HG03045 (cell line): Measurements from ENCODE around the gene NCAPD2.

Experiments used
- ATAC-seq: cut with Tn5 transposase; IDR thresholded peaks from one replicate; pipeline ENCODE4 v1.9.1; 2021; ENCODE audit warnings: mild to moderate bottlenecking, moderate library complexity; ENCODE audit not compliant: unreplicated experiment

The NCAPD2 gene, protein sequence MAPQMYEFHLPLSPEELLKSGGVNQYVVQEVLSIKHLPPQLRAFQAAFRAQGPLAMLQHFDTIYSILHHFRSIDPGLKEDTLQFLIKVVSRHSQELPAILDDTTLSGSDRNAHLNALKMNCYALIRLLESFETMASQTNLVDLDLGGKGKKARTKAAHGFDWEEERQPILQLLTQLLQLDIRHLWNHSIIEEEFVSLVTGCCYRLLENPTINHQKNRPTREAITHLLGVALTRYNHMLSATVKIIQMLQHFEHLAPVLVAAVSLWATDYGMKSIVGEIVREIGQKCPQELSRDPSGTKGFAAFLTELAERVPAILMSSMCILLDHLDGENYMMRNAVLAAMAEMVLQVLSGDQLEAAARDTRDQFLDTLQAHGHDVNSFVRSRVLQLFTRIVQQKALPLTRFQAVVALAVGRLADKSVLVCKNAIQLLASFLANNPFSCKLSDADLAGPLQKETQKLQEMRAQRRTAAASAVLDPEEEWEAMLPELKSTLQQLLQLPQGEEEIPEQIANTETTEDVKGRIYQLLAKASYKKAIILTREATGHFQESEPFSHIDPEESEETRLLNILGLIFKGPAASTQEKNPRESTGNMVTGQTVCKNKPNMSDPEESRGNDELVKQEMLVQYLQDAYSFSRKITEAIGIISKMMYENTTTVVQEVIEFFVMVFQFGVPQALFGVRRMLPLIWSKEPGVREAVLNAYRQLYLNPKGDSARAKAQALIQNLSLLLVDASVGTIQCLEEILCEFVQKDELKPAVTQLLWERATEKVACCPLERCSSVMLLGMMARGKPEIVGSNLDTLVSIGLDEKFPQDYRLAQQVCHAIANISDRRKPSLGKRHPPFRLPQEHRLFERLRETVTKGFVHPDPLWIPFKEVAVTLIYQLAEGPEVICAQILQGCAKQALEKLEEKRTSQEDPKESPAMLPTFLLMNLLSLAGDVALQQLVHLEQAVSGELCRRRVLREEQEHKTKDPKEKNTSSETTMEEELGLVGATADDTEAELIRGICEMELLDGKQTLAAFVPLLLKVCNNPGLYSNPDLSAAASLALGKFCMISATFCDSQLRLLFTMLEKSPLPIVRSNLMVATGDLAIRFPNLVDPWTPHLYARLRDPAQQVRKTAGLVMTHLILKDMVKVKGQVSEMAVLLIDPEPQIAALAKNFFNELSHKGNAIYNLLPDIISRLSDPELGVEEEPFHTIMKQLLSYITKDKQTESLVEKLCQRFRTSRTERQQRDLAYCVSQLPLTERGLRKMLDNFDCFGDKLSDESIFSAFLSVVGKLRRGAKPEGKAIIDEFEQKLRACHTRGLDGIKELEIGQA (N-terminal part only)

GRCh38 chr12:6493497-6494257 is at the start of gene NCAPD2:
NCAPD2 (plus strand) TSS chr12:6494102; CDS start chr12:6495099, 997 bp downstream.
- ATAC-seq, result peak; percentile 89

- ATAC-seq, result no peak
Measured at GRCh38 chr12:6444704-6445688, 48.9 kb upstream of the NCAPD2 start, which contains the start of gene CD27. CD27 (plus strand) TSS chr12:6444955; CDS start chr12:6445096, 141 bp downstream.

GRCh38 chr12:6450091-6450868 is 43.6 kb upstream of the NCAPD2 start:
- no peak for ATAC-seq

DNA sequence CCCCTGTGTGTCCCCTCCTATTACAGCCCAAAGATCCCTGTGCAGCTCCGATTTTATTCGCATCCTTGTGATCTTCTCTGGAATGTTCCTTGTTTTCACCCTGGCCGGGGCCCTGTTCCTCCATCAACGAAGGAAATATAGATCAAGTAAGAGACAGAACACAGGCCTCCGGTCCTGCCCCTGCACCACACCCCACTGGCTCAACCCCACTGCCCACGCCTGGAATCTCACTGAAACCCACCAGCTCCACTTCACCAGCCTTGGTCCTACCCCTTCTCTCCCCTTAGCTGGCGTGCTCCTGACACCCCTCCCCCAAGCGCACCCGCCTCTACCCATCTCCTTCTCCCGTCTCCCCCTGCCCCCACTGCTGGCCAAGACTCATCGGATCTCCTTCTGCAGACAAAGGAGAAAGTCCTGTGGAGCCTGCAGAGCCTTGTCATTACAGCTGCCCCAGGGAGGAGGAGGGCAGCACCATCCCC is 43.0 kb upstream of the NCAPD2 start:
- ATAC-seq, result no peak

- peak; percentile 63 for ATAC-seq
Measured at GRCh38 chr12:6451348-6452244, 42.3 kb upstream of the NCAPD2 start, which contains the start of gene TAPBPL. TAPBPL (plus strand) TSS chr12:6452042; CDS start chr12:6452249, 207 bp downstream.

DNA sequence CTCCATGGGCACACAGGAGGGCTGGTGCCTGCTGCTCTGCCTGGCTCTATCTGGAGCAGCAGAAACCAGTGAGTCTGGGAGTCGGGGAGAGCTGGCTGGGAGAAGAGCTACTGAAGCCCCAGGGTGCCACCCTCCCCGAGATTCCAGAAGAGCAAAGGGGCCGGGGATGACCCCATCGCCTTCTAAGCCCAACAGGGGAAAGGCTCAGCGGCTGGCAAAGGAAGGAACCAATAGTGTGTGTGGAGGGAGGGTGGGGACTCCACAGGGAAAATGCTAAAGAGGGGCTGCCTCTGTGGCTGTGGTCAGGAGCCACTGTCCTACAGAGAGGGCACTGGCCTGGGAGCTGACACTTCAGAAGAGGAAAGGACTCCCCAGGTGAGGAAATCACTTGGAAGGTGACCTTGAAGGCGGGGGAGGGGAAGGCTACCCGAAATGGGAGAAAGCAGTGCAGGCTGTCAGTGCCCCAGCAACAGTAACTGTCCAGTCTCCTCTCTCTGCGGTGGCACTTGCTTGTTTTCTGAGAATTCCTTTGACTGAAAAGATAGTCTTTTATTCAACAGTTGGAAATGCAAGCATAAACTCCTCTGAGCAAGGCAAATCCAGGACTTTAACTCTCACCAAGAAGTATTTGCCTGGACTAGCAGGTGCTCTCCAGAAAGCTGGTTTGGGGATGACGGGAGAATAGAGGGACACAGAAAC is 41.5 kb upstream of the NCAPD2 start:
- ATAC-seq, result no peak

- no peak for ATAC-seq
Measured at GRCh38 chr12:6452944-6453630, 40.8 kb upstream of the NCAPD2 start.

GRCh38 chr12:6457220-6457945 is 36.5 kb upstream of the NCAPD2 start:
- ATAC-seq, result no peak

DNA sequence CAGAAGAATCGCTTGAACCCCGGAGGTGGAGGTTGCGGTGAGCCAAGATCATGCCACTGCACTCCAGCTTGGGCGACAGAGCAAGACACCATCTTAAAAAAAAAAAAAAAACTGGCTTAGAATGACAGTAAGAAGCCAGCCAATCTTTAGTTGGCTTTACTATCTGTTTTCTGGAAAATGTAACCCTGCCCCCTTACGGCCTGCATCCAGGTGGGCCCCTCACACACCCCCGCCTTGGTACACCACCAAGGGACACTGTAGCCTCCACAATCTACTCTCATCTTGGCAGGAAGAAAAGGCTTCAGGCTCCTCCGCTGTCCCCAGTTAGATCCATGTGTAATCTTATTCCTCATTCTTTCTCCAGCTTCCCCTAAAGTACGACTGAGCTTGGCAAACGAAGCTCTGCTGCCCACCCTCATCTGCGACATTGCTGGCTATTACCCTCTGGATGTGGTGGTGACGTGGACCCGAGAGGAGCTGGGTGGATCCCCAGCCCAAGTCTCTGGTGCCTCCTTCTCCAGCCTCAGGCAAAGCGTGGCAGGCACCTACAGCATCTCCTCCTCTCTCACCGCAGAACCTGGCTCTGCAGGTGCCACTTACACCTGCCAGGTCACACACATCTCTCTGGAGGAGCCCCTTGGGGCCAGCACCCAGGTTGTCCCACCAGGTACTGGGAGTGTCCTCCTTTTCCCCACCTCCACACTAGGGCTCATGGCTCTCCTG is 35.5 kb upstream of the NCAPD2 start:
- ATAC-seq, result no peak

DNA sequence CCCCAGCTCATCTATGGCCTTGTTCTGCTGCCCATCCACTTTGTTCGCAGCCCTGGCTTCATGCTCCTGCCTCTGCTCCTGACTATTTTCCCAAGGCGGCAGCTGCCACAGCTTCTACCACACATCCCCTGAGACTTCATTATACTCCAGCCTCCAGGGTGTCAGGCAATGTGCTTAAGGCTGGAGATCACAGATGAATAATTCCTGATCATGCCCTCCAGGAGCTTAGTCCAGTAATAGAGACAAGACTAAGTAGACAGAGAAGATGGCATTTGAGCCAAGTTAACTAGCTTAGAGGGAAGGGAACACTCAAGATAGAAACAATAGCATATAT is 34.9 kb upstream of the NCAPD2 start:
- ATAC-seq, result no peak

DNA sequence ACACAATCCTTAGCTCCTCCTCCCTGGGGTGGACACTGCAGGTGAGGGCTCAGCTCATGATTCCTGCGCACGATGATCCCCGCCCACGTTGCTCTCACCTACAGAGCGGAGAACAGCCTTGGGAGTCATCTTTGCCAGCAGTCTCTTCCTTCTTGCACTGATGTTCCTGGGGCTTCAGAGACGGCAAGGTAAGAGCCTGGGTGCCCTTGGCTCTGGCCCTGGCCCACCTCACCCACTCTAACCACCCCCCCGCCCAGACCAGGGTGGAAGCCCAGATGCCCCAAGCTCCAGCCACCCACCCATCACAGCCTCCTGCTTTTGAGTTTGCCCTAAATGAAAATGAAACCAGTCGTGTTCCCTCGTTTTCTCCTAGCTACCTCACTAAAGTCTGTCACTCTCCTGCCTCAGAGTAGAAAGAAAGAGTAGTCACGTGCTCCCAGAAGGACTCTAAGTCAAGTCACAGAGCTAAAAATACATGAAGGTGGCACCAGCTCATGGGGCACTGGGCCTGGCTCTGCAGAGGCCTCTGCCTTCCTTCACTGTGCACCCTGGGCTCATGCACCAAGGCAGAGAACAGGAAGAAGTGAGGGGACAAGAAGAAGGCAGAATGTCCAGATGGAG is 33.0 kb upstream of the NCAPD2 start:
- no peak for ATAC-seq

- peak; percentile 66 for ATAC-seq
Measured at GRCh38 chr12:6461401-6462233, 32.3 kb upstream of the NCAPD2 start.
